Head of caudate nucleus (tissue), 42 donors: ENCODE results near the gene NEDD9.

ENCODE experiments used
- DNase-seq, 42 donors: peaks; one replicate each; pipeline versions ENCODE4 v3.0.0 to v3.0.0-alpha.2; 2020 to 2021; ENCODE audit warnings: mixed read lengths in 7 of 42
- intact Hi-C: fragments of 100-400 bp; cut with DNase I; formaldehyde crosslinking; loops from one replicate; pipeline ENCODE4 v1.15.0; 2022

NEDD9 gene, protein sequence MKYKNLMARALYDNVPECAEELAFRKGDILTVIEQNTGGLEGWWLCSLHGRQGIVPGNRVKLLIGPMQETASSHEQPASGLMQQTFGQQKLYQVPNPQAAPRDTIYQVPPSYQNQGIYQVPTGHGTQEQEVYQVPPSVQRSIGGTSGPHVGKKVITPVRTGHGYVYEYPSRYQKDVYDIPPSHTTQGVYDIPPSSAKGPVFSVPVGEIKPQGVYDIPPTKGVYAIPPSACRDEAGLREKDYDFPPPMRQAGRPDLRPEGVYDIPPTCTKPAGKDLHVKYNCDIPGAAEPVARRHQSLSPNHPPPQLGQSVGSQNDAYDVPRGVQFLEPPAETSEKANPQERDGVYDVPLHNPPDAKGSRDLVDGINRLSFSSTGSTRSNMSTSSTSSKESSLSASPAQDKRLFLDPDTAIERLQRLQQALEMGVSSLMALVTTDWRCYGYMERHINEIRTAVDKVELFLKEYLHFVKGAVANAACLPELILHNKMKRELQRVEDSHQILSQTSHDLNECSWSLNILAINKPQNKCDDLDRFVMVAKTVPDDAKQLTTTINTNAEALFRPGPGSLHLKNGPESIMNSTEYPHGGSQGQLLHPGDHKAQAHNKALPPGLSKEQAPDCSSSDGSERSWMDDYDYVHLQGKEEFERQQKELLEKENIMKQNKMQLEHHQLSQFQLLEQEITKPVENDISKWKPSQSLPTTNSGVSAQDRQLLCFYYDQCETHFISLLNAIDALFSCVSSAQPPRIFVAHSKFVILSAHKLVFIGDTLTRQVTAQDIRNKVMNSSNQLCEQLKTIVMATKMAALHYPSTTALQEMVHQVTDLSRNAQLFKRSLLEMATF

GRCh38 chr6:11232193-11232769 lies at the start of gene NEDD9:
Gene NEDD9, minus strand, starts transcription at chr6:11232668. Its CDS starts 153 bp downstream, at chr6:11232515.
- intact Hi-C loops: no loop called here

GRCh38 chr6:11282245-11282644 lies 49.8 kb upstream of the NEDD9 start:
- no peak for DNase-seq
- intact Hi-C loops: no loop called here

More at GRCh38 chr6:11232193-11232769, at the start of gene NEDD9:
- peak; percentile 77 to 96 (median 92) for DNase-seq

DNA sequence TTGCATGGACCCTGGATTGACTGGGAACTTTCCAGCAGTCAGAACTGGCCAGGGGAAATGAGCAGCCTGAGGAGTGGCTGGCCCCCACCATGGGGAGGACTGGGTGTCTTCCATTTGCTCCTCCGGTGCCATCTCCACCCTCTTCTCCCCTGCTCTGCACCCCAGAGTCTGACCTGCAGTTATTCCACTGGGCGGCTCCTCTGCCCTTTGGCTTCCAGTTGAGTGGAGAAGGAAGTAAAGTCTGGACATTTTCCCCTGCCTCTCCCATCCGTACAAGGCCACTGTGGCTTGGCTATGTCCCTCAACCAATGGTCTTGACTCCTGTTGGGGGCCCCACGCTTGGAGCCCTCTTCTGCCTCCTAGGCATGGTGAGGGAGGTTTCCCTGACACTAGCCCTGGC lies 47.9 kb upstream of the NEDD9 start:
- no peak for DNase-seq
- intact Hi-C loops: no loop called here

DNA sequence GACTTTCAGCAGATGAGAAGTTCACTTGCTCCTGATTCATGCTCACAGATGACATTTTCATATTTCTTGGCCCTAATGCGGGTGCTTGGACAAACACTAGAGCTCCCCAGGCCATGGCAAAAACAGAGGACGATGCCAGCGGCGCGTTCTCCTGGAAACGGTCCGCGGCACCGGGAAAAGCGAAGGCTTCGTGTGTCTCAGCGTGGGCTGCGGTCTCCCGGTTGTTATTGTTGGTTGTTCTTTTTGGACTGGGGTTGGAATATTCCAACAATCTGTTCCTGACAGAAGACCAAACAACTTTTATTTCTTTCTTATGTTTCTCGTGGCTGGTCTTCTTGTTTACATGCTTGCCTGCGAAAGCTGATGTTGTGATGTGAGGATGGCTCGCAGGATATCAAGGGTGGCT lies 46.8 kb upstream of the NEDD9 start:
- intact Hi-C loops: no loop called here
- DNase-seq: no peak

DNA sequence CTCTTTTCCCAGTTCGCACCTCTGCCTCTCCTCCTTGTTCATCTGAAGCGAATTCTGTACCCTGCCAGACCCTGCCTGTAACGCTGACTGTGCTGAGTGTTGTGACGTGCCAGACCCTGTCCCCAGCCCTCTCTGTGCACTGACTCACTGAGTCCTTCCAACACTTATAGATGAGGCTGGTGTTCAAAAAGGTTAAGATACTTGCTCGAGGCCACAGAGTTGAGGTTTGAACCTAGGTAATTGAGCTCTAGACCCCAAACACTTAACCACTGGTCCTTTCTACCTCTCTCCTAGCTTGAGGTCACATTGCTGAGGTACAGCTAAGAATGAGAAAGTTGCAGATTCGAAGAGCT lies 45.7 kb upstream of the NEDD9 start:
- no peak for DNase-seq
- intact Hi-C loops: no loop called here

GRCh38 chr6:11277275-11278206 lies 45.1 kb upstream of the NEDD9 start:
- intact Hi-C loops: no loop called here
- DNase-seq: no peak

- intact Hi-C loops: no loop called here
Observed at GRCh38 chr6:11276911-11277274, 44.4 kb upstream of the NEDD9 start.

DNA sequence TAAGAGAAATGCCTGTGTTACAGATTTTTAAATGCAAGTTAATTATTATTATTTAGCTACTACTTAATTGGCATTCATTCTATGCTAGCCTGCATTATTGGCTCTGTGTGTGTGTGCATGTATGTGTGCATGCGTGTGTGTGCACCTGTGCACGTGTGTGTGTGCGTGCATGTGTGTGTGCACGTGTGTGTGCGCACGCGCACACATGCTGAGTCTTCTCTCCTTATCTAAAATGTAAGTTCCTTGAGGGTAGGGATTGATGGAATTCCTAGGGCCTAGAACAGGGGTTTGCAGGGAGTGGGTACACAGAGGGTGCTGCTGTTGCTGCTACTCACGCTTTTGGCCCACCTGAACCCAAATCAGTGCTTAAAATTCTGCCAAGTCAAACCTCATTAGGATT lies 43.8 kb upstream of the NEDD9 start:
- intact Hi-C loops: no loop called here
- DNase-seq: no peak

More at GRCh38 chr6:11276911-11277274, 44.4 kb upstream of the NEDD9 start:
- DNase-seq: no peak

DNA sequence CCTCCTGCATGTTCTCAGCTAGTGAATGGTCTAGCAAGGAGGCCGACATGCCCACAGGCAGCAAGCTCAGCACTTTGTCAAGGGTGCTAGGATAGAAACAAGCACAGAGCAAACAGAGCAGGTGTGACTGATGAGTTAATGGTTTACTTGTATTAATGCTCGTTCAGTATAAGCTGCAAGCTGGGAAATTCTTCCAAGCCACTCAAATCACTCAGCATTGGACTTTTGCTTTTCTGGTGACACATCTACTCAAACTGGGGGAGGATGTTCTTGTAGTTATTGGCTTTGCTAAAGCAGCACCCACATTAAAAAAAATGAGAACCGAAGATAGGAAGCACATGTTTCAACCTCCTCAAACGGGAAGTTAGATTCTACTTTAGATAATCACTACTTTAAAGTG lies 43.1 kb upstream of the NEDD9 start:
- DNase-seq: peak in 1 of 42 donors; percentile 11
- intact Hi-C loops: no loop called here

GRCh38 chr6:11273406-11274065 lies 41.1 kb upstream of the NEDD9 start:
- intact Hi-C loops: no loop called here
- peak in 16 of 42 donors; percentile 6 to 71 (median 32) for DNase-seq

GRCh38 chr6:11272491-11273192 lies 40.2 kb upstream of the NEDD9 start:
- DNase-seq: peak in 15 of 42 donors; percentile 10 to 66 (median 33)
- intact Hi-C loops: no loop called here

GRCh38 chr6:11271228-11272020 lies 39.0 kb upstream of the NEDD9 start:
- intact Hi-C loops: no loop called here
- no peak for DNase-seq

DNA sequence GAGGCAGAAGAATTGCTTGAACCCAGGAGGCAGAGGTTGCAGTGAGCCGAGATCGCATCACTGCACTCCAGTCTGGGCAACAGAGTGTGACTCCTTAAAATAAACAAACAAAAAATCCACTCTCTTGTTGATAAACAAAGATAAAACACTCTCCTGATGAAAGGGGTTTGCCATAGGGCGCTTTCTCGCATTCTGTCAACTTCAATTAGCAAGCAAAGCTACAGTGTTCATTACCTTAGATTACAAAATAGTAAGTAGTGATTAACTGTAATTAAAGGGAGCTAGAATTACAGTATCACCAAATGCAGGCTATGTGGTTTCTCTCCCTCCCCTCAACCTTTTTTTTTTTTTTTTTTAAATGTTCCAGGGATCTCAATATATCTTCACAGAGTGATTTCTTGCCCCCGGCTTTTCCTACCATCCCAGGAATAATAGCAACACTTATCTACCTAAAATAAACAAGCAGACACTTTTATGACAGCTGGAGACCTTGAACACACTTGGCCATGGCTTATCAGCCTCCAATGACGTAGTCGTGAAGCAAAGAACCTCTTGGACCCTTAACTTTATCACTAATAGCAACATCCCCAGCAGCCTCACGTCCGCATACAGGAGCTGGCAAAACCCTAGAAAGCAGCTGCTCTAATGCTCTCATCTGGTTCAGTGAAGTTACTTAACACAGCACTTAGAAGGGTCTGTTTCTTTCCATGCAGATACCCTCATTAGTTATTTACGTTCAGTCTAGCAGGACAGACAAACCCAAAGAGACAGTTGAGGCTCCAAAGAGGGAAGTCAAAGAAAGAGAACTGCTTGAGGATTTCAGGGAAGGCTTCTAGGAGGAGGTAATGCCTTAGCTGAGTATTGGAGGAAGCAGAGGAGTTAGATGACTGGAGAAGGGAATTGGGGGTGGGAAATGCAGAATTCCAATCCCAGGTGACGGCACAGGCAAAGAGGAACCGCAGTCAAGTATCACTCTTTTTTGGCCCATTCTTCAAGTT lies 37.9 kb upstream of the NEDD9 start:
- no peak for DNase-seq
- intact Hi-C loops: no loop called here

DNA sequence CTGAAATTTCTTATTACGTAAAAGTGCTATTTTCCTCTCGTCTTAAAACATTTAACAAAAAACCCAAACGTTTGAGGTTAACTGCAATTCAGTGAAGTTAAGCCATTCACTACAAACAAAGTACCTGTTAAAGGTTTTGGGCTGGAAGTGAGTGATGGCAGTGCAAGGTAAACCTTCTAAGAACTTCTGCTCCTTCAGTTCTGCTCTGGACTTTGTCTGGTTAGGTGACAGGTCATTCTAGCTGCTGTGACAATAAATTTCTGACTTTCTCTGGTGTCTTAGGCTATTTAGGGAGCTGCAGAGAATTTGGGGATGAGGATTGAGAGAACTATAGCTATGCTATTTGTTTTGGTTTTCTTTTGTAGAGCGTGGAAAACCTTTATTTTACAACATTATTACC lies 36.5 kb upstream of the NEDD9 start:
- intact Hi-C loops: no loop called here
- no peak for DNase-seq

- DNase-seq: no peak
- intact Hi-C loops: no loop called here
Observed at GRCh38 chr6:11266926-11267325, 34.5 kb upstream of the NEDD9 start.

DNA sequence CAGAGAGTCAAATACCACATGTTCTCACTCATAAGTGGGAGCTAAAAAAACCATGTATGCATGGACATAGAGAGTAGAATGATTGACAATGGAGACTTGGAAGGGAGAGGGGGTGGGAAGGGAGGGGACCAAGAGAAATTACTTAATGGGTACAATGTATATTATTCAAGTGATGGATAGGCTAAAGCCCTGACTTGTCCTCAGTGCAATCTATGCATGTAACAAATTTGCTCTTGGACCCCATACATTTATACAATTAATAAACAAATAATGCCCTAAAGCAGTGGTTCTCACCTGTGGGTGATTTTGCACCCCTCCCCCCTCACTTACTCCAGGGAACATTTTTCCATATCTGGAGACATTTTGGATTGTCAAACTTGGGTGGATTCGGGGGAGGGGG lies 33.5 kb upstream of the NEDD9 start:
- no peak for DNase-seq
- intact Hi-C loops: no loop called here
